ENCODE data around the gene FLNA. TPM values are rescaled to one million over a fixed set of nuclear protein-coding genes. Genes with fewer than 3 reads are reported as not detected.

The FLNA gene
- total RNA-seq, 1 donor = 3,431 TPM

DNA sequence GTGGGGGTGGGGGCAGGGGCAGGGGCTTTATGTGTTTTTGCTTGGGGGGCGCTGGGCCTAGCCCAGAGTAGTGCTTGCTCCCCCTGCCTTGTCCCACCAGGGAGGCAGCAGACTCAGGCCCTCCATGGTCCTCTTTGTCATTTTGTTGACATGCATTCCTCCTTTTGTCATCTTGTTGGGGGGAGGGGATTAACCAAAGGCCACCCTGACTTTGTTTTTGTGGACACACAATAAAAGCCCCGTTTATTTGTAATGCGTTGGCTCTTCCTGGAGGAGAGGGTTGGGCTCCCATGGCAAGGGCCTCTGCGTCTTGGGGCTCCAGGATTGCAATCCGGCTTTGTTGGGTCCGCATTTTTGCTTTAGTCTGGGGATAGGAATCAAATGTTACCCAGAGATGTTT is 6.8 kb upstream of the FLNA start:
- Histone ChIP-seq H3K4me1 (ENCODE audit: insufficient read depth, low read length) (peaks cover 9% of the 10 kb centered on the region), H4K20me1 (ENCODE audit: insufficient read depth, low read length) (peaks cover 2% of the 10 kb centered on the region)
- TF ChIP-seq CTCF (IDR thresholded peaks at IDR 0.05; ENCODE audit: extremely low read depth, low read depth, low read length) = no peak

GRCh38 chrX:154380787-154381186 is 6.4 kb upstream of the FLNA start:
- Histone ChIP-seq H3K79me2 (ENCODE audit: insufficient read depth, low read length) (peaks cover 21% of the 10 kb centered on the region), H3K27ac (ENCODE audit: low read depth, low read length) (peak overlapping the region; percentile 90), H3K27me3 (ENCODE audit: insufficient read depth, low read length) (no peaks in the 10 kb centered on the region), H2AFZ (ENCODE audit: low read length) (no peak overlapping the region), H3K36me3 (ENCODE audit: insufficient read depth, low read length) (peaks cover 12% of the 10 kb centered on the region), H4K20me1 (ENCODE audit: insufficient read depth, low read length) (peaks cover 2% of the 10 kb centered on the region), H3K9me3 (ENCODE audit: low read depth, low read length) (no peaks in the 10 kb centered on the region), H3K4me3 (ENCODE audit: insufficient read depth, low read length) (peak overlapping the region; percentile 82), H3K4me2 (ENCODE audit: insufficient read depth, low read length) (peak overlapping the region; percentile 85), H3K4me1 (ENCODE audit: insufficient read depth, low read length) (peaks cover 9% of the 10 kb centered on the region)
- TF ChIP-seq CTCF (IDR thresholded peaks at IDR 0.05; ENCODE audit: extremely low read depth, low read depth, low read length) = no peak
- DNase-seq (ENCODE audit: insufficient read length, low spot score, missing footprints) = no peak

More for the DNA sequence above, 6.8 kb upstream of the FLNA start:
- H3K4me2 ChIP-seq (ENCODE audit: insufficient read depth, low read length) = no peak overlapping the region
- no peaks in the 10 kb centered on the region for H3K9me3 ChIP-seq (ENCODE audit: low read depth, low read length)
- H2AFZ ChIP-seq (ENCODE audit: low read length) = no peak overlapping the region
- H3K79me2 ChIP-seq (ENCODE audit: insufficient read depth, low read length) = peaks cover 21% of the 10 kb centered on the region
- H3K4me3 ChIP-seq (ENCODE audit: insufficient read depth, low read length) = no peak overlapping the region
- no peaks in the 10 kb centered on the region for H3K27me3 ChIP-seq (ENCODE audit: insufficient read depth, low read length)
- H3K36me3 ChIP-seq (ENCODE audit: insufficient read depth, low read length) = peaks cover 12% of the 10 kb centered on the region
- DNase-seq (ENCODE audit: insufficient read length, low spot score, missing footprints) = no peak
- no peak overlapping the region for H3K27ac ChIP-seq (ENCODE audit: low read depth, low read length)

GRCh38 chrX:154380153-154380552 is 5.7 kb upstream of the FLNA start:
- Histone ChIP-seq H3K4me1 (ENCODE audit: insufficient read depth, low read length) (peaks cover 9% of the 10 kb centered on the region), H3K4me3 (ENCODE audit: insufficient read depth, low read length) (peak overlapping the region; percentile 82), H3K79me2 (ENCODE audit: insufficient read depth, low read length) (peaks cover 21% of the 10 kb centered on the region), H3K9me3 (ENCODE audit: low read depth, low read length) (no peaks in the 10 kb centered on the region), H3K27ac (ENCODE audit: low read depth, low read length) (peak overlapping the region; percentile 90), H3K4me2 (ENCODE audit: insufficient read depth, low read length) (peak overlapping the region; percentile 85), H4K20me1 (ENCODE audit: insufficient read depth, low read length) (peaks cover 2% of the 10 kb centered on the region), H3K27me3 (ENCODE audit: insufficient read depth, low read length) (no peaks in the 10 kb centered on the region), H2AFZ (ENCODE audit: low read length) (no peak overlapping the region), H3K36me3 (ENCODE audit: insufficient read depth, low read length) (peaks cover 12% of the 10 kb centered on the region)
- DNase-seq (ENCODE audit: insufficient read length, low spot score, missing footprints) = peak; percentile 72
- no peak for TF ChIP-seq CTCF (IDR thresholded peaks at IDR 0.05; ENCODE audit: extremely low read depth, low read depth, low read length)

DNA sequence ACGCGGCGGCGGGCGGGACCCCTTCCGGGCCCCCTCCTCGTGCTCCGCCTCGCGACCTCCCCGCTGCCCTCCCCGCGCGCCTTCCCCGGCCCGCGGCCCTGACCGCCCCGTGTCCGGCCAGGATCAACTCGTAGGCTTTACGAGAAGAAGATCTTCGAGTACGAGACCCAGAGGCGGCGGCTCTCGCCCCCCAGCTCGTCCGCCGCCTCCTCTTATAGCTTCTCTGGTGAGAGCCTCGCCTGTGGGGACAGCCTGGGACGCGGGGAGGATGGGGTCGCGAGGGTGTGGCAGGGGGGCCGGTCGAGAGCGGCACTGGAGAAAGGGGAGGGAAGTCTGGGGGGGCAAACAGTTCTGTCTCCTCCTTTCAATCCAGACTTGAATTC is 5.1 kb upstream of the FLNA start:
- H3K4me3 ChIP-seq (ENCODE audit: insufficient read depth, low read length) = peak overlapping the region; percentile 82
- peaks cover 12% of the 10 kb centered on the region for H3K36me3 ChIP-seq (ENCODE audit: insufficient read depth, low read length)
- peaks cover 21% of the 10 kb centered on the region for H3K79me2 ChIP-seq (ENCODE audit: insufficient read depth, low read length)
- DNase-seq (ENCODE audit: insufficient read length, low spot score, missing footprints) = no peak
- H3K4me2 ChIP-seq (ENCODE audit: insufficient read depth, low read length) = peak overlapping the region; percentile 85
- H3K4me1 ChIP-seq (ENCODE audit: insufficient read depth, low read length) = peaks cover 9% of the 10 kb centered on the region
- no peaks in the 10 kb centered on the region for H3K9me3 ChIP-seq (ENCODE audit: low read depth, low read length)
- no peak for TF ChIP-seq CTCF (IDR thresholded peaks at IDR 0.05; ENCODE audit: extremely low read depth, low read depth, low read length)
- no peak overlapping the region for H2AFZ ChIP-seq (ENCODE audit: low read length)
- no peaks in the 10 kb centered on the region for H3K27me3 ChIP-seq (ENCODE audit: insufficient read depth, low read length)
- peak overlapping the region; percentile 90 for H3K27ac ChIP-seq (ENCODE audit: low read depth, low read length)
- H4K20me1 ChIP-seq (ENCODE audit: insufficient read depth, low read length) = peaks cover 2% of the 10 kb centered on the region

Data from osteoblast (primary cell).